ENCODE results near the gene METTL1.
"Not testable (repeated sequence)": the region's sequence is repeated elsewhere in the genome, so short reads cannot be mapped to it uniquely, and the experiment has no call there.

Gene METTL1

DNA sequence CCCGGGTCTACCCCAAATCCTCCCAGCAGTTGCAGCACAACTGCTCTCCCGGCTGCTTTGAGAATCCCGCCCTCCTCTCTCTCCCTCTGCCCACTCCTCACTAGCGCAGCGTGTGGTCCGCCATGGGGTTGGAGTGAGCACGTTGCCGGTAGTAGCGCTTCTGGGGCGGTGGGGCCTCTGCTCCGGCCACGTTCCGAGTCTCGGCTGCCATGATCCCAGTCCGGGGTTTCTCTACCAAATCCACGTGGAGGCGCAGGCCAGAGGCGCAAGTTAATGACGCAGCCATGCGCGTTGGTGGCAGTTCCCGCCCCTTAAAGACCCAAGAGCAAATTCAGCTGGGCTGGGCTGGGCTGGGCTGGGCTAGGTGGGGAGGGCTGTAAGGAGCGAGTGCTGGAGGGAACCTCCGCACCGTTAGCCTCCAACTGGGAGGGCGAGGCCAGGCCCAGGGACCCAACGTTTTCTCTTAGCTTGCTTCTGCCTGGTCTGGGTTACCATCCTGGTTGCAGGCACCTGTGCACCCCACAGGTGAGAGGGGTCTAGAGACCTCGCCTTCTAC, at the start of gene METTL1:
Gene METTL1, minus strand, starts transcription at position 233 of the 556 bp plus-strand sequence. Its CDS starts 22 bp downstream, at position 211.
- peak; percentile 100 for DNase-seq

GRCh38 chr12:57821015-57821414, 49.1 kb upstream of the METTL1 start:
- DNase-seq, result not testable (repeated sequence)

DNA sequence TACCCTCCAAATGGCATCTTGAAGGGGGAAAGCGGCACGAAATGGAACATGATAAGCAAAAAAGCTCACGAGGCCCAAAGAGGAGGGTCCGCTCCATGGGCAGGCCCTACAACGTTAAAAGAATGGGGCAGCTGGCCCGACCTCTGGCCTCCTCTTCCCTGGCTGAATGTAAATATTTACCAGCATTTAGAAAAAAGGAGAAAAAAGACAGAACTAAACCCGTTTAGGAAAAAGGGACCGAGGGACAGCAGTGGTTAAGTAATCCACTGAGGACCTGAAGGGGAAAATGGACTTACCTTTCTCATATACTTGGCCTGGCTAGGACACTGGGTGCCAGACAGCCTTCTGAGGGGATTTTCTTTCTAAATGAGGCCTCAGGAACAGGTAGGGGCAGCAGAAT, 48.2 kb upstream of the METTL1 start:
- not testable (repeated sequence) for DNase-seq

DNA sequence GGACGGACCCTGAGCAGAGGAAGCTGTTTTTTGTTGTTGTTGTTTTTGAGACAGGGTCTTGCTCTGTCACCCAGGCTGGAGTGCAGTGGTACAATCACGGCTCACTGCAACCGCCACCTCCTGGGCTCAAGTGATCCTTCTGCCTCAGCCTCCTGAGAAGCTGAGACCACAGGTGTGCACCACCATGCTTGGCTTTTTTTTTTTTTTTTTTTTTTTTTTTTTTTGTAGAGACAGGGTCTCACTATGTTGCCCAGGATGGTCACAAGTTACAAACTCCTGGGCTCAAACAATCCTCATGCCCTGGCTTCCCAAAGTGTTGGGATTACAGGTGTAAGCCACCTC, 46.1 kb upstream of the METTL1 start:
- DNase-seq, result not testable (repeated sequence)

- DNase-seq, result no peak
Observed at GRCh38 chr12:57817261-57817989, 45.5 kb upstream of the METTL1 start.

- no peak for DNase-seq
Observed at GRCh38 chr12:57816855-57817151, 44.9 kb upstream of the METTL1 start.

DNA sequence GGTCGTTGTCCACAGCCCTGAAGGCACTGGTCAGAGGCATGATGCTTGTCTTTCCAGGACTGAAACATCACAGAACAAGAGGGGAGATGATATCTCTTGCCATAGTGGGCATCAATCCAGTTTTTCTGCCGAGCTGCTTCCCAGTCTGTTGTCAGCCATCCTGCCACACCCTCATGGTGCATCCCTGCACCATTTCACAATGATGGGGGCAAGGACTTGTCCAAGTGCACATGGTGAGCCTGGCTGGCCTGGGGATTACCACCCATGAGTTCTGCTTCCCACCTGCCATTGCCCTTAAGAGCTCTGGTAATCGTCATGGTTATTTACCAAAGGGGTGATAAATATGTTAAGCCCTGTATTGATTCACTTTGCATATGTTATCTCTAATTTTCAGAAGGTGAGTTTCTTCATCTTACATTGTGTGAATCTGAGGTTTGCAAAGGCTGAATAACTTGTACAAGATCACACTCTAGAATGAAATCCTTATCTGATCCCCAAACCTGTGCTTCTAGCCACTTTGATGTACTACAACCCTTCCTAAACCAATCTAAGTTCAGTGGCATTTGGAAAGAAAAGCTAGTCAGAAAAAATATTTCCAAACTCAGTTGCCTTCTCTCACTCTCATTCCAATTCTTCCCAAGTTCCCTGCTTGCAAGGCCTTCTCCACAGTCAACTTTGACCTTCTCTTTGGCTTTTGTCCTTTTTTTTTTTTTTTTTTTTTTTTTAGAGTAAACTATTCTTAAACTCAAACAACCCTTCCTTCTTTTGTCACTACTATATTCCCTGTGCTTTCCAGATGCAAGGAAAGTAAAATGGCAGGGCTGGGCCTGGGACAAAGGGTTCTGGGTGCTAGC, 44.3 kb upstream of the METTL1 start:
- DNase-seq, result no peak

- DNase-seq, result no peak
Observed at GRCh38 chr12:57815177-57816000, 43.5 kb upstream of the METTL1 start.

- DNase-seq, result no peak
Observed at GRCh38 chr12:57813971-57814772, 42.3 kb upstream of the METTL1 start.

DNA sequence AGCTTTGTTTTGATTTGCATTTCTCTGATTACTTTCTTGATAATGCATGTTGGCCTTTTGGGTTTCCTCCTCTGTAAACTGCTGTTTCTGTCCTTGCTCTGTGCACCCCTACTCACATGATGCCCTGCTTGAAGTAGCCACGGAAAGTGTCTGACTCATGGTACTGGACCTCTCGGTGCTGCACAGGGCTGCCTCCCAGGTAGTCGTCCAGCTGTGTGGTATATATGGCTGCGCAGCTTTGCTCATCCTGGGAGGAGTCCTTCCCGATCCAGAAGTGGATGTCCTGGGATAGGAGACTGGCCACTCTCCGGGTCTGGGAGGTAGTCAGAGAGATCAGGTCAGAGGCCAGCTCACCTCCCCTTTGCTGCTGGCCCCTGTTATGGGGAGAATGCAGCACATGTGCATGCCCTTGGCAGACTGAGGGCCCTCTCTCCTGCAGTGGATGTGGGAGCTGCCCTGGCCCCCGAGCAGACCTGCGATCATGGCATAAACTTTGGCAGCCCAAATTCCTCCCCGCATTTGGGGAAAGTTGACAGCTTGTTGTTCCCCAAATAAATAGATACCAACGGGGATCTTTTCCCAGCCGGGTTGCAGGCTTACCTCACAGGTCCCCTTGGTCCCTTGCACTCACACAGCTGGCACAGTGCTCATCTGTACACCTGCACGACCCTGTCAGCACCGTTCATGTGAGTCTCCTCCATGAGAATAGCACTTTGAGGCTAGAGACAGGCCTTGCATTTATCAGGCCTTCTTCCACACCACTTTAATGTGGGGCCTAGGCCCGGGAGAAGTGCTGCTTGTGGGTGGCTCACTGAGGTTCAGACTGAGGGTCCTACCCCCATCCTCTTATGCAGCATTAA, 41.4 kb upstream of the METTL1 start:
- DNase-seq, result no peak

- no peak for DNase-seq
Observed at GRCh38 chr12:57811028-57811755, 39.3 kb upstream of the METTL1 start.

- no peak for DNase-seq
Observed at GRCh38 chr12:57810450-57810849, 38.5 kb upstream of the METTL1 start.

DNA sequence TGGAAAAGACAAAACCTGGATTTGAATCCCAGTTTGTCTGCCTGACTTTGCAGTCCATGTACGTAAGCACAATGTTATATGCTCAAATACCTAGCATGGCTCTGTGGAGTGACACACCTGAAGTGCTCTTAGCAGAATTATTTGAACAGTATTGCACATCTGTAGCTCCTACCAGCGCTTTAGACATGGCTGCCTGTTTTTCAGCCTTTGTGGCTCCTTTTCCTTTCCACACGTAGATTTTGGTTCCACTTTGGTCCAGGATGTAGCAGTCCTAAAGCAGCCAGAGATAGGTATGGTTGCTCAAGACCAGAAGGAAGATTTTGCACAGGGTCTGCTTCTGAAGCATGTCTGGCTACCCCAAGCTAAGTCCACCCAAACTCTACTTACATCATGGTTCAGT, 37.5 kb upstream of the METTL1 start:
- DNase-seq, result no peak

GRCh38 chr12:57808351-57808750, 36.4 kb upstream of the METTL1 start:
- no peak for DNase-seq

GRCh38 chr12:57807285-57807684, 35.4 kb upstream of the METTL1 start:
- no peak for DNase-seq

DNA sequence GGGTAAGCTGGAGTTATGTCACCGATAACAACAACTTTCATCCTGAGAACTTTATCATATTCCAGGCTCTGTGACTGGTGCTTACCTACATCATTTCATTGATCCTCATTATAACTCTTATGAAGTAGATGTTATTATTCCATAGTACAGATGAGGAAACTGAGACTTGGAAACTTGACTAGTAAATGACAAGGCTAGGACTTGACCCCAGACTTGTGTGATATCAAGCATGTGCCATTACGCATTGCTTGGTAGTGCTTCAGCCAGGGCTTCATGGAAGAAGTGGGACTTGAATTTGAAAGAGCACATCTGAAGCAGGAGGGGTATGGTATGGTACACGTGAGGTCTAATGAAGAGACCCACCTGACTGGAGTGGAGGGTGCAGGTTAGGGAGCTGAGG, 34.8 kb upstream of the METTL1 start:
- DNase-seq, result no peak

GRCh38 chr12:57803319-57803893, 31.5 kb upstream of the METTL1 start:
- DNase-seq, result no peak

GRCh38 chr12:57802607-57803006, 30.7 kb upstream of the METTL1 start:
- no peak for DNase-seq

DNA sequence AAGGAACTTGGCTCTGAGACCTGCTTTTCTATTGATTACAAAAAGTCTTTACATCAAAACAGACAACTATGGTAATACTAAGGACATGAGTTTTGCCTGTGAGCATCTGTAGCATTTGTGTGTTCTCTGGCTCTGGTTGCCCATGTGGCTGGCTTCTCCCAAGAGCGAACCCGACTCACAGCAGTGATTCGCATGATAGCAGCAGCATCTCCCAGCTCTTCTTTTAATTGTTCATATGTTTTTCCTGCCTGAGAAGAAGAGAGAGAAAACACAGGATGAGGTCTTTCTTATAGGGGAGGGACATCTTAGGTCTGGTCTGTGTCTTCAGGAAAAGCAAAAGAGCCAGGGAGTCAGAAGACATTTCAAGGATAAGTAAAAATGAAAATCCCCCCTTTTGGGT, 29.1 kb upstream of the METTL1 start:
- DNase-seq, result no peak

DNA sequence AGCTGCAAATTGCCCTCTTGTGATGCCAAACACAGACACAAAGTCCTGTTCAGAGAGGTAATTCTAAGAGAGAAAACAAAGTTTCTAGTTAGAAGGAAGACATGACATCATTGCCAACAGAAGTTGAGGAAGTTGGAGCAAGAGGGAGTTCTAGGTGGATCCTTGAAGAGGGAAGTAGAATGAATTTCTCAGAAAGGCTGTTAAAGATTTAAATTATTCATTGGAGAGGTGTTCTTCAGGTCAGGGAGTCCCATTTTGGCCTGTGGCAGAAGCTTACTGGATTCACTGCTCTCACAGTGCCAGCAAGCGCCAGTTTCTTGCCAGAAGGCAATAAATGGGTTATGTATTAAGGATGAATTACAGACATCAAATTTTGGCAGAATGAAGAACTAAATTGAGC, 26.0 kb upstream of the METTL1 start:
- no peak for DNase-seq
